AG20443 (cell line): Measurements from ENCODE around the gene KIAA1958.

ENCODE experiments used
- DNase-seq: peaks from one replicate; pipeline ENCODE4 v3.0.0; 2012; ENCODE audit warnings: low spot score, mixed read lengths

KIAA1958 gene

GRCh38 chr9:112529316-112529715, 42.7 kb downstream of the KIAA1958 start:
- no peak for DNase-seq

GRCh38 chr9:112530751-112531205, 44.2 kb downstream of the KIAA1958 start:
- DNase-seq: no peak

GRCh38 chr9:112531666-112532282, 45.1 kb downstream of the KIAA1958 start:
- no peak for DNase-seq

- DNase-seq: peak; percentile 76
These were observed 45.8 kb downstream of the KIAA1958 start for GRCh38 chr9:112532427-112532826.

- DNase-seq: no peak
These were observed 47.0 kb downstream of the KIAA1958 start for GRCh38 chr9:112533660-112534059.

GRCh38 chr9:112535301-112535700, 48.7 kb downstream of the KIAA1958 start:
- DNase-seq: no peak

GRCh38 chr9:112535811-112536210, 49.2 kb downstream of the KIAA1958 start:
- DNase-seq: peak; percentile 55

- no peak for DNase-seq
These were observed 50.9 kb downstream of the KIAA1958 start for GRCh38 chr9:112537561-112537960.

- DNase-seq: no peak
These were observed 54.2 kb downstream of the KIAA1958 start for GRCh38 chr9:112540800-112541199.

GRCh38 chr9:112541685-112542084, 55.1 kb downstream of the KIAA1958 start:
- no peak for DNase-seq

- DNase-seq: no peak
These were observed 56.1 kb downstream of the KIAA1958 start for GRCh38 chr9:112542593-112543292.

GRCh38 chr9:112544477-112544876, 57.9 kb downstream of the KIAA1958 start:
- no peak for DNase-seq

- DNase-seq: no peak
These were observed 58.6 kb downstream of the KIAA1958 start for GRCh38 chr9:112545237-112545636.

- DNase-seq: no peak
These were observed 59.8 kb downstream of the KIAA1958 start for GRCh38 chr9:112546149-112547012.

- DNase-seq: no peak
These were observed 61.4 kb downstream of the KIAA1958 start for GRCh38 chr9:112548051-112548440.

- no peak for DNase-seq
These were observed 62.4 kb downstream of the KIAA1958 start for GRCh38 chr9:112548836-112549595.

GRCh38 chr9:112550531-112550930, 63.9 kb downstream of the KIAA1958 start:
- no peak for DNase-seq

GRCh38 chr9:112551641-112552040, 65.0 kb downstream of the KIAA1958 start:
- DNase-seq: no peak

GRCh38 chr9:112552229-112553056, 65.8 kb downstream of the KIAA1958 start:
- no peak for DNase-seq

- DNase-seq: no peak
These were observed 66.7 kb downstream of the KIAA1958 start for GRCh38 chr9:112553256-112553826.

GRCh38 chr9:112554516-112554915, 67.9 kb downstream of the KIAA1958 start:
- DNase-seq: peak; percentile 40
